Vagina (tissue), 2 donors: ENCODE data around the gene RASAL2. TPM values are rescaled to one million over a fixed set of nuclear protein-coding genes. Genes with fewer than 3 reads are reported as not detected.

Experiments
- DNase-seq, 2 donors: peaks; one replicate each; pipeline ENCODE4 v3.0.0-alpha.2; 2017; ENCODE audit errors: extremely low spot score in 2 of 2
- H3K27ac ChIP-seq: fragments of 200-600 bp; sonication (generic); one replicate; pipeline ENCODE4 v1.5.1; 2019
- H3K27me3 ChIP-seq: fragments of 200-600 bp; sonication (generic); one replicate; pipeline ENCODE4 v1.5.1; 2019
- H3K36me3 ChIP-seq, 2 donors: fragments of 200-600 bp; sonication (generic); one replicate each; pipeline ENCODE4 v1.5.1; 2017 to 2019
- H3K4me1 ChIP-seq: fragments of 200-600 bp; sonication (generic); one replicate; pipeline ENCODE4 v1.5.1; 2019
- H3K4me3 ChIP-seq, 2 donors: fragments of 200-600 bp; sonication (generic); 1 replicate in 1 of 2; 2 replicates in 1 of 2; pipeline ENCODE4 v1.5.1; 2016 to 2019
- H3K9me3 ChIP-seq: fragments of 200-600 bp; sonication (generic); one replicate; pipeline ENCODE4 v1.5.1; 2019
- POLR2A ChIP-seq, 2 donors: fragments of 450-650 bp; IDR thresholded peaks; one replicate each; pipeline ENCODE4 v1.6.1; 2017; ENCODE audit warnings: antibody characterized with exemption in 2 of 2, mild to moderate bottlenecking in 2 of 2, moderate library complexity in 2 of 2
- POLR2AphosphoS5 ChIP-seq, 2 donors: sonication (generic); formaldehyde crosslinking; IDR thresholded peaks; one replicate each; pipeline ENCODE4 v1.9.0; 2017; ENCODE audit warnings: antibody characterized with exemption in 2 of 2, mild to moderate bottlenecking in 2 of 2, low read depth in 1 of 2; ENCODE audit not compliant: insufficient read depth in 1 of 2
- intact Hi-C: fragments of 100-400 bp; cut with DNase I; formaldehyde crosslinking; loops from one replicate; pipeline ENCODE4 v1.15.1; 2023
- total RNA-seq: library from RNA; depleted of rRNA; stranded (reverse); fragments of >200 nt; gene quantifications from one replicate; pipeline ENCODE4 v1.2.3, GENCODE V29; 2016
- TF ChIP-seq, protein P1 (sequence below), 3 experiments: fragments of 450-650 bp in 2 of 3; fragments of 200-600 bp in 1 of 3; sonication (generic) in 1 of 3; IDR thresholded peaks; one replicate each; pipeline ENCODE4 v1.5.1; 2017 to 2019; ENCODE audit warnings: antibody characterized with exemption in 3 of 3, mild to moderate bottlenecking in 2 of 3, moderate library complexity in 2 of 3

The RASAL2 gene
- total RNA-seq, 1 donor from 2014 or later, result 25.5 TPM

DNA sequence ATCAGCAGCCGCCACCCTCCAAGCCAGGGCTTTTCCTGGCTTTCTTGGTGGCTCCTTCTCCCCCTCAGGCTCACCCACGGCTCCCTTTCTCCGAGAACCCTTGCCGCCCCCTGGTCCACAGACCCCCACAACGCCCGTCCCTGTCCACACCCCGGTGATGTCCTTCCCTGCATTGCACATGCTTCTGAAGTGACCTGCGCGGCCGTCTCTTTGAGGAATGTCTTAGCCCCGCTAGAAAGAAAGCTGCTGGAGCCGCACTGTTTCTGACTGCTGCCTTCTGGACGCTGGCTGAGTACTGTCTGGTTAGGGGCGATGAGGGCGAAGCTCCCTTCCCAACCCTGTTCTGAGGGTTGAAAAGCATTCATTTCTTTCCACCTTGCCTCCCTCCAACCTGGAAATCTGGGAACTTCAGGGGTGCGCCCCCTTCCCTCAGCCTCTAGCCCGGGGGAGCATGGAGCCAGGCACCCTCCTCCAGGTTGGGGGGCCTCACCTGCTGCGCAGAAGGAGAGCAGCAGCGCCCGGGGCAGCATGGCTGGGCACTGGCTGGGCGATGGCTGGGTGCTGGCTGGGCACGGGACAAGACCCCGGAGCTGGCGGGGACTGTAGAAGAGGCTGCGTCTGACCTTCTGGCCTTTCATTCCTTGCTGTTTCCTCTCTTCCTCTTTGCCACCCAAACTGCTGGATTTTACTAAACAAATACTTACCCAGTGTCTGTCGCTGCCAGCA lies 402.7 kb downstream of the RASAL2 start, which contains the start of gene CLEC20A:
Gene CLEC20A, minus strand, starts transcription at position 555 of the 726 bp plus-strand sequence. Its CDS starts 25 bp downstream, at position 530.
- no peak within 1 kb of the TSS for H3K27ac ChIP-seq
- no peaks in the 10 kb centered on the region for H3K4me1 ChIP-seq
- no peaks in the 10 kb centered on the region for H3K9me3 ChIP-seq
- no peaks in the 10 kb centered on the region for H3K36me3 ChIP-seq
- peak in 1 of 2 donors; percentile 83 for DNase-seq
- H3K27me3 ChIP-seq, result no peaks in the 10 kb centered on the region
- intact Hi-C loops, result no loop called here
- no peak for TF ChIP-seq POLR2AphosphoS5 (IDR thresholded peaks at IDR 0.05; ENCODE audit: insufficient read depth in 1 of 2, low read depth in 1 of 2)
- TF ChIP-seq, protein P1, sequence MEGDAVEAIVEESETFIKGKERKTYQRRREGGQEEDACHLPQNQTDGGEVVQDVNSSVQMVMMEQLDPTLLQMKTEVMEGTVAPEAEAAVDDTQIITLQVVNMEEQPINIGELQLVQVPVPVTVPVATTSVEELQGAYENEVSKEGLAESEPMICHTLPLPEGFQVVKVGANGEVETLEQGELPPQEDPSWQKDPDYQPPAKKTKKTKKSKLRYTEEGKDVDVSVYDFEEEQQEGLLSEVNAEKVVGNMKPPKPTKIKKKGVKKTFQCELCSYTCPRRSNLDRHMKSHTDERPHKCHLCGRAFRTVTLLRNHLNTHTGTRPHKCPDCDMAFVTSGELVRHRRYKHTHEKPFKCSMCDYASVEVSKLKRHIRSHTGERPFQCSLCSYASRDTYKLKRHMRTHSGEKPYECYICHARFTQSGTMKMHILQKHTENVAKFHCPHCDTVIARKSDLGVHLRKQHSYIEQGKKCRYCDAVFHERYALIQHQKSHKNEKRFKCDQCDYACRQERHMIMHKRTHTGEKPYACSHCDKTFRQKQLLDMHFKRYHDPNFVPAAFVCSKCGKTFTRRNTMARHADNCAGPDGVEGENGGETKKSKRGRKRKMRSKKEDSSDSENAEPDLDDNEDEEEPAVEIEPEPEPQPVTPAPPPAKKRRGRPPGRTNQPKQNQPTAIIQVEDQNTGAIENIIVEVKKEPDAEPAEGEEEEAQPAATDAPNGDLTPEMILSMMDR (IDR thresholded peaks at IDR 0.05), result no peak
- no peak for TF ChIP-seq POLR2A (IDR thresholded peaks at IDR 0.05)
- H3K4me3 ChIP-seq, result no peak within 1 kb of the TSS

GRCh38 chr1:178497903-178498478 lies 404.1 kb downstream of the RASAL2 start:
- no peaks in the 10 kb centered on the region for H3K36me3 ChIP-seq
- intact Hi-C loops, result no loop called here

DNA sequence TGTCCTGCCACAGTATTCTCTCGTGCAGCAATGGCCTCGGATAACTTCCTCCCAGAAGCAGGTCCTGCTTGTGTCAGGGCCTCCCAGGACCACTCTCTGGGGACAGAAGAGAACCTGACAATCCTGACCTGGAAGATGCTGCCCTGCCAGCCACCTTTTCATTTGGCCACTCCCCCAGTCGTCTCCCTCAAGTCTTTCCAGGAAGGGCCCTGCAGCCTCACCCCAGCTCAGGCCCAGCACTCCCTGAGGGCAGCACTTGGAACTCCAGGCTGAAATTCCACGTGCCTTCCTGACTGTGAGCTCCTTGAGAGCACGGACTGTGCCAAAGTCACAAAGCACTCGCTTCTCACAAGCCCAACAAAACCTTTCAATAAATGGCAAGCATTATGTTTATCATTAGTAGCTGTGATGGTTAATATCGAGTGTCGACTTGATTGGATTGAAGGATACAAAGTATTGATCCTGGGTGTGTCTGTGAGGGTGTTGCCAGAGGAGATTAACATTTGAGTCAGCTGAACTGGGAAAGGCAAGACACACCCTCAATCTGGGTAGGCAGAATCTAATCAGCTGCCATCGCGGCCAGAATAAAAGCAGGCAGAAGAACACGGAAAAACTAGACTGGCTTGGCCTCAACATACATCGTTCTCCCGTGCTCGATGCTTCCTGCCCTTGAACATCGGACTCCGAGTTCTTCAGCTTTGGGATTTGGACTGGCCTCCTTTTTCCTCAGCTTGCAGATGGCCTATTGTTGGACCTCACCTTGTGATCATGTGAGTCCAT lies 405.2 kb downstream of the RASAL2 start:
- H3K4me3 ChIP-seq, result no peak overlapping the region
- TF ChIP-seq, protein P1 (IDR thresholded peaks at IDR 0.05), result no peak
- TF ChIP-seq POLR2A (IDR thresholded peaks at IDR 0.05), result no peak
- TF ChIP-seq POLR2AphosphoS5 (IDR thresholded peaks at IDR 0.05; ENCODE audit: insufficient read depth in 1 of 2, low read depth in 1 of 2), result no peak
- no peaks in the 10 kb centered on the region for H3K27me3 ChIP-seq
- intact Hi-C loops, result no loop called here
- DNase-seq, result peak in 1 of 2 donors; percentile 83
- no peak overlapping the region for H3K27ac ChIP-seq
- no peaks in the 10 kb centered on the region for H3K36me3 ChIP-seq
- no peaks in the 10 kb centered on the region for H3K9me3 ChIP-seq
- H3K4me1 ChIP-seq, result no peaks in the 10 kb centered on the region

More at GRCh38 chr1:178497903-178498478, 404.1 kb downstream of the RASAL2 start:
- DNase-seq, result peak in 1 of 2 donors; percentile 70
- no peak overlapping the region for H3K4me3 ChIP-seq
- H3K4me1 ChIP-seq, result no peaks in the 10 kb centered on the region
- H3K9me3 ChIP-seq, result no peaks in the 10 kb centered on the region
- H3K27me3 ChIP-seq, result no peaks in the 10 kb centered on the region
- TF ChIP-seq POLR2AphosphoS5 (IDR thresholded peaks at IDR 0.05; ENCODE audit: insufficient read depth in 1 of 2, low read depth in 1 of 2), result no peak
- TF ChIP-seq, protein P1 (IDR thresholded peaks at IDR 0.05), result no peak
- no peak for TF ChIP-seq POLR2A (IDR thresholded peaks at IDR 0.05)
- no peak overlapping the region for H3K27ac ChIP-seq

- peak in 1 of 2 donors; percentile 71 for DNase-seq
Measured at GRCh38 chr1:178500091-178500770, 406.3 kb downstream of the RASAL2 start.

More at GRCh38 chr1:178500091-178500770, 406.3 kb downstream of the RASAL2 start:
- no peaks in the 10 kb centered on the region for H3K27me3 ChIP-seq
- intact Hi-C loops, result no loop called here
- no peaks in the 10 kb centered on the region for H3K36me3 ChIP-seq
- H3K4me1 ChIP-seq, result no peaks in the 10 kb centered on the region
- H3K27ac ChIP-seq, result no peak overlapping the region
- H3K4me3 ChIP-seq, result no peak overlapping the region
- TF ChIP-seq POLR2A (IDR thresholded peaks at IDR 0.05) (no peak), POLR2AphosphoS5 (IDR thresholded peaks at IDR 0.05; ENCODE audit: insufficient read depth in 1 of 2, low read depth in 1 of 2) (no peak)
- TF ChIP-seq, protein P1 (IDR thresholded peaks at IDR 0.05), result no peak
- H3K9me3 ChIP-seq, result no peaks in the 10 kb centered on the region
